Measurements from ENCODE around the gene RAB19.

DNA sequence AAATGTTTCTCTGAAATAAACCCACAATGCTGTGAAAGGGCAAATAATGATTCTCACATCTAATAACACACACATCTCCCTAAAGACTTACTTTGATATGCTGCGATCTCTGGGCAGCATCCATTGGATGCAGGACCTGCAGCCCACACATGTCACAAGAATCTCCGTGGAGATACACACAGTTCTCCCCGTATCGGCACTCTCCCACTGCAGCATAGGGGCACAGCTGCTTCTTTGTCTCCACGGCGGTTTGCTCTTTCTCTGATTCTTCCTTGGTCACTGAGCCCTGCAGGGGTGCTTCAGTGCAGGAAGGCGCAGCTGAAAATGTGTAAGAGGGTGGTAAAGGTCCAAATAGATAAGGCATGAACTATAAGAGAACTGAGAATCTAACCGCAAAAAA, 55.1 kb downstream of the RAB19 start:
- TF ChIP-seq, protein P1, sequence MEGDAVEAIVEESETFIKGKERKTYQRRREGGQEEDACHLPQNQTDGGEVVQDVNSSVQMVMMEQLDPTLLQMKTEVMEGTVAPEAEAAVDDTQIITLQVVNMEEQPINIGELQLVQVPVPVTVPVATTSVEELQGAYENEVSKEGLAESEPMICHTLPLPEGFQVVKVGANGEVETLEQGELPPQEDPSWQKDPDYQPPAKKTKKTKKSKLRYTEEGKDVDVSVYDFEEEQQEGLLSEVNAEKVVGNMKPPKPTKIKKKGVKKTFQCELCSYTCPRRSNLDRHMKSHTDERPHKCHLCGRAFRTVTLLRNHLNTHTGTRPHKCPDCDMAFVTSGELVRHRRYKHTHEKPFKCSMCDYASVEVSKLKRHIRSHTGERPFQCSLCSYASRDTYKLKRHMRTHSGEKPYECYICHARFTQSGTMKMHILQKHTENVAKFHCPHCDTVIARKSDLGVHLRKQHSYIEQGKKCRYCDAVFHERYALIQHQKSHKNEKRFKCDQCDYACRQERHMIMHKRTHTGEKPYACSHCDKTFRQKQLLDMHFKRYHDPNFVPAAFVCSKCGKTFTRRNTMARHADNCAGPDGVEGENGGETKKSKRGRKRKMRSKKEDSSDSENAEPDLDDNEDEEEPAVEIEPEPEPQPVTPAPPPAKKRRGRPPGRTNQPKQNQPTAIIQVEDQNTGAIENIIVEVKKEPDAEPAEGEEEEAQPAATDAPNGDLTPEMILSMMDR (IDR thresholded peaks at IDR 0.05) = no peak
- TF ChIP-seq POLR2A (IDR thresholded peaks at IDR 0.05) = no peak
